Measurements from ENCODE around the gene PEX1. TPM values are rescaled to one million over a fixed set of nuclear protein-coding genes. Genes with fewer than 3 reads are reported as not detected.

PEX1 gene
- 4.9 to 6.9 TPM (median 5.2 TPM) in 5 replicates for total RNA-seq (2022; extraction: Qiagen RNA extraction)

DNA sequence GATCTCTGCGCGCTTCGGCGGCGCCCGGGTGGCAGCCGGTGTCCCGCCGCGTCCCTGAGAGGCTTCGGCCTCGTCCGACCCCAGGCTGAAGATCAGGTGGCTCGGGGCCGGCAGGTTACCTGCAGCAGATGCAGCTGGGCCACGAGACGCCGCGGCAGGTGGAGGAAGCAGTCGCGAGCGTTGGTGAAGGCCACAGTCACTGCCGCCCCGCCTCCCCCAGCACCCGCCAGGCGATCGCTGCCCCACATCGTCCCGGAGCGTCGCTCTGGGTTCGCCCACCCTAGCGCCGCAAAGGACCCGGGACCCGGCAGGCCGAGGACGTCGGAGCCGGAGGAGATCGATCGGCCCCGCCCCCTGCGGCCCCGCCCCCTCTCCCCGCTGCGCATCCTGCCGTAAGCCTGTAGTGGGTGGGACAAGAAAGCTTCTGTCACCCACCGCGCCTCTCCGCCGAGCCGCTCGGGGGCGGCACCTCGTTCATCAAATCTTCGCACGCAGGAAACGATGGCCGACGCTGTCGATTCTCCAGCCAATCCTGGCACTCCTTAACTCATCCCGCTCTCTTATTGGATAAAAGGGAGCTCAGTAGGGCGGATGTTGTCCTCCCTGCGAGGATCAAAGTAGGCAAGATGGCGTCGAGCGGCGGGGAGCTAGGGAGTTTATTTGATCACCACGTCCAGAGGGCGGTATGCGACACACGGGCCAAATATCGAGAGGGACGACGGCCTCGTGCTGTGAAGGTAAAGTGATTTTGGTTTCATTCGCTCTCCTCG is at the start of gene PEX1, which contains the start of gene RBM48:
PEX1 (minus strand) TSS at position 333 of the 770 bp plus-strand sequence; CDS start at position 248, 85 bp downstream.
RBM48 (plus strand) TSS at position 608 of the 770 bp plus-strand sequence; CDS start at position 627, 19 bp downstream.

DNA sequence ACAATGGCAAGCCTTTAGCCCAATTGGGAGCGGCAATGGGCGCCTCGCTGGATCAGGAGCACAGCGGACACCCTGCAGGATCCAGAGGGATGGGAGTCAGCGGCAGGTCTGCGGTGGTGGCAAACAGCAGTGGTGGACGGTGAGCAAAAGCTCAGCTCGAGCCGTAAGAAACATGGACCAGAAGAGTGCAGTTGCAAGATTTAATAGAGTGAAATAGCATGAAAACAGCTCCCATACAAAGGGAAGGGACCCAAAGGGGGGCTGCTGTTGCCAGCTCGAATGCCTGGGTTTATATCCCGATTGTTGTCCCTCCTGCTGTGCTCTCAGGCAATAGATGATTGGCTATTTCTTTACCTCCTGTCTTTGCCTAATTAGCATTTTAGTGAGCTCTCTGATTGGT is 50.6 kb downstream of the PEX1 start, which contains the start of gene ERVW-1:
ERVW-1 (minus strand) TSS at position 266 of the 400 bp plus-strand sequence. CDS start 7,565 bp downstream, outside the sequence.

DNA sequence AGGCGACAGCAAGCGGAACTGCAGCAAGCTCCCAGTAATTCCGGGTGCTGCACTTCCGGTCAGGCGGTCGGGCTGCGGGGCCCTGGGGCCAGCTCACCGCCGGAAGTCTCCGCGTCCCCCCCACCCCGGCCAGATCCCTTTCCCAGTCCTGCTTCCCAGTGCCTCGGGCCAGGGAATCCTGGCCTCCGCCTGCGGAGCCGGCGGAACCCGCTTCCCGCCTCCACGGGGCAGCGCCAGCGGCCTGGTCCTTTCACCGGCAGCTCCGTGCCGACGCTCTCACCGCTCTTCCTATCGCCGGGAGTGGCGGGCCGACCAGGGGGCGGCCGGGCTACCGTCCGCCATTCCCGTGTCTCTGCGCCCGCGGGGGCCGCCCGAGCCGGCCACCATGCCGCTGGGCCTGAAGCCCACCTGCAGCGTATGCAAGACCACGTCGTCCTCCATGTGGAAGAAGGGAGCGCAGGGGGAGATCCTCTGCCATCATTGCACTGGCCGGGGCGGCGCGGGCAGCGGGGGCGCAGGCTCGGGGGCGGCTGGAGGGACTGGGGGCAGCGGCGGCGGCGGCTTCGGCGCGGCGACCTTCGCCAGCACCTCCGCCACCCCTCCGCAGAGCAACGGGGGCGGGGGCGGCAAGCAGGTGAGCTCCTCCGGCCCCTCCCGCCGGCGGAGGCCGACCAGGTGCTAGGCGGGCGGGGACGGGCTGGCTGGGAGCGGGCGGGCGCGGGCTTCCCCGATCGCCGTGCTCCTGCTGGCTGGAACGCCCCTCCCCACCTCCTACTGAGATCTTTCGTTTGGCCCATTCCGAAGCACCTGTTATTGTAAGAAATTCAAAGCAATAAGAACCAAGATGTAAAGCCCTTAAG is 80.7 kb downstream of the PEX1 start, which contains the start of gene GATAD1:
GATAD1 (plus strand) TSS at position 138 of the 860 bp plus-strand sequence; CDS start at position 386, 248 bp downstream.

Other genes starting within 250 kb of the PEX1 start
- gene GATAD1, start 81.0 kb downstream of the PEX1 start, total RNA-seq (2022; extraction: Qiagen RNA extraction): 16.4 to 18.2 TPM (median 17.1 TPM) in 5 replicates
- 0.07 TPM in 1 of 5 replicates, not detected in the others for gene ERVW-1, start 50.6 kb downstream of the PEX1 start, total RNA-seq (2022; extraction: Qiagen RNA extraction)
- gene RBM48, start 275 bp upstream of the PEX1 start, total RNA-seq (2022; extraction: Qiagen RNA extraction): 5.5 to 7.6 TPM (median 5.8 TPM) in 5 replicates
- 22.7 to 27.6 TPM (median 23.7 TPM) in 5 replicates for gene FAM133B, start 61.9 kb upstream of the PEX1 start, total RNA-seq (2022; extraction: Qiagen RNA extraction)

Data from A549 treated with AZD2906 at 1 μM for 4 hours (cell line).